Measurements from ENCODE around the gene CADM1.

Gene CADM1

DNA sequence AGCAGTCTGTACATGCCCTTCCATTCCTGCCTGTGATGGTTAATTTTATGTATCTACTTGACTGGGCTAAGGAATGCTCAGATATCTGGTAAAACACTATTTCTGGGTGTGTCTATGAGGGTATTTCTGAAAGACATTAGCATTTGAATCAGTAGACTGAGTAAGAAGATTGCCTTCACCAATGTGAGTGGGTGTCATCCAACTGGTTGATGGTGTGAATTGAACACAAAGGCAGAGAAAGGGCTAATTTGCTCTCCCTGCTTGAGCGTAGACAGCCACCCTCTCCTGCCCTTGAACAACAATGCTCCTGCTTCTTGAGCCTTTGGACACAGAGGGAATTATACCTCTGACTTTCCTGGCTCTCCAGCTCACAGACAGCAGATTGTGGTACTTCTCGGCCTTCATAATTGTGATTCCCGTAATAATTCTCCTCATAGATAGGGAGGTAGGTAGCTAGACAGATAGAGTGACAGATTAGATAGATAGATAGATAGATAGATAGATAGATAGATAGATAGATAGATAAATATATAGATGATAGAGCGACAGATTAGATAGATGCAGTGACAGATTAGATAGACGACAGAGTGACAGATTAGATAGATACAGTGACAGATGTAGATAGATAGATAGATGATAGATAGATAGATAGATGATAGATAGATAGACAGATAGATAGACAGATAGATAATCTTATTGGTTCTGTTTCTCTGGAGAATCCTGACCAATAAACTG is 370.6 kb downstream of the CADM1 start:
- in situ Hi-C loops (cut with MboI; ENCODE audit: low sequenced_read_pairs) = no loop called here

DNA sequence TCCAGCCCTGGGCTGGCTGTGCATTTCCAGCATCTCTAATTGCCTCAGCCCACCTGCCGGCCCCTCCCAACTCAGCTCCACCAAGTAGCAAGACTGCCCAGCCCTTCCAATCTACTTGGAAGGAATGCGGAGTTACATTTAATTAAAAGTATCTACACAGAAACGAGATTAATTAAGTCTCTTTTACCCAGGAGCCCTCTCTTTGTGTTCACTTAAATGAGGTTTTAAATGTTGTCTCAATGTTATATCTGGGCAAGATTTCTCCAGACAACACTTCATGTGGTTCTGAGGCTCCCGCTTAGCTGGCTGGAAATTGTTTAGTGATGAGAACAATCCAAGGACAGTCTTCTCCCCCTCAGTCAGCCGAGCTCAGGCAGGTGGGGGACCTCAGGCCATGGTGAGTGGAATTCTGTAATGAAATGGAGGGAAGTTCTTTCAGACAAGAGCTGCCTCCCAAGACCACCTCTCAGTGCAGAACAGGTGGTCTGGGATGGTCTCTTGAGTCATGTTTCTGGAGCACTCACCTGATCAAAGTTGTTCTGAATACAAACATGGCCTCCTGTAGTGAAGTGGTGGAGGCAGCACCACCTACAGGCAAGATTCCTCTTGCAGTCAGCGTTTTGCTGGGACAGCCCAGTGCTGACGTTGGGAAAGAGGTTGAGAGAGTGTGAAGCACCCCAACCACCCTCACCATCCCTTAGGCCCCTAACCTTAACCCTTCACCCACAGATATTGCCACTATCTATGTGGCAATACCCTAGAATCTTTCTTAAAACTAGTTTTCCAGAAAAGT is 371.6 kb downstream of the CADM1 start:
- in situ Hi-C loops (cut with MboI; ENCODE audit: low sequenced_read_pairs) = no loop called here

DNA sequence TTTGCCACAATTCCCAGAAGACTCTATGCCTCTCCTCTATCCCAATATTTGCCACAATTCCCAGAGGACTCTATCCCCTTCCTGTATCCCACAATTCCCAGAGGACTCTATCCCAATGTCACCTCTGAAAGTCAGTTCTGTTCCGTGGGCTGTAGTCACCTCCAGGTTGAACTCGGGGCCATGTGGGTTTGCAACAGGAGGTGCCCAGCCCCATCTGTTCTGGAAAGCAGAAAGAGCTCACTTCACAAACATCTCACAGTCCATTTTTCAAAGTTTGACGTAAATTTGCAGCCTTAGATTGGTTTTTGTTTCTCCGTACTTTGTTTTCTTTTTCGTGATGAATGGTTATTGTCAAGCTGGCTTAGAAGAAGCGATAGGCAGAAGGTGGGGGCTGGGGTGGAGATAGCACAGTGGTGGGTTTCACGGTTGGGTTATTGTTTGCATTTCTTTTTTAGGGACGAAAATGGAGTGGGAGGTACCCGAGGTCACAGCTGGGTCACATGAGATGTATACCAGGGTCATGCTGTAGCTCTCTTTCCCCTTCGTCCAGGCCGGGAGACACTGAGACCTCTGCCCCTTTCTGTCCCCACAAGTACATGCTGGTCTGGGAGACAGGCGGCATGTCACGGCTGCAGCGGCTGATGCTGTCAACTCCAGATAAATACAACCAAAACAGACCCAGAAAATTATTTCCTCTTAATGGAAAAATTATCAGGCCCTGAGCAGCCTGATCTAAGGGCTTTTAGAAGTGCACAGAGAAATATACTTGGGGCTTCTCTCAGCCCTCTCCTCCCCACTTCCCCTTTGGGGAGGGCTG is 374.5 kb downstream of the CADM1 start:
- in situ Hi-C loops (cut with MboI; ENCODE audit: low sequenced_read_pairs) = no loop called here

DNA sequence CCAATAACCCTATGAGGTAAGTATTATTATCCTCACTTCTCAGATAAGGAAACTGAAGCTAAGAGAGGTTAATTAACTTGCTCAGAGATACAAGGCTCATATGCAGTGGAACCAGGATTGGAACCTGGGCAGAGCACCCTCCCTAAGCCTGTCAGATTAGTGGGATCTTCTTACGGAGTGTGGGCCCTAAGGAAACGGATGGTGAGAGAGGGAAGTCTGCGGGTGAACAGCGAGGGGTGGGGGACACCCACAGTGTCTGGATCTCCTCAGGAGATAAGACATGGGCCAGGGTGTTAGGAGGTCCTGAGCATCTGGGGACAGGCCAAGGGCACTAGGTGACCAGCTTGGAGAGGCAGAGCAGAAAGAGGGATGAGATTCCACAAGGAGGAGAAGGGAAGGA is 376.0 kb downstream of the CADM1 start:
- in situ Hi-C loops (cut with MboI; ENCODE audit: low sequenced_read_pairs) = no loop called here

DNA sequence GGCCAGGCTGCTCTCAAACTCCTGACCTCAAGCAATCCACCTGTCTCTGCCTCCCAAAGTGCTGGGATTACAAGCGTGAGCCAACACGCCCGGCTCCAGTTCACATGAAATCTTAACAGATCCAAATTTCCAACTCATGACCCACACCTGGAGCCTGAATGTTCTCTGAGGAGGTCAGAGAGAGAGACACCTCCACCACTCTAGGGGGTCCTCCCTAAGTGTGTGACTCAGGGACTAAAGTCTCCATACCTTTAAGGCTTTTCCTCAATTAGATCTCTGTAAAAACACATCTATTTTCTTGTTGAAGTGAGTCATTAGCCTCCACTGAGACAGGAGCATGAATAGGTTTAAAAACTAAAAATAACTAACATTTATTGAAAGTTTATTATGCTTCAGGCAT is 376.4 kb downstream of the CADM1 start:
- in situ Hi-C loops (cut with MboI; ENCODE audit: low sequenced_read_pairs) = no loop called here

DNA sequence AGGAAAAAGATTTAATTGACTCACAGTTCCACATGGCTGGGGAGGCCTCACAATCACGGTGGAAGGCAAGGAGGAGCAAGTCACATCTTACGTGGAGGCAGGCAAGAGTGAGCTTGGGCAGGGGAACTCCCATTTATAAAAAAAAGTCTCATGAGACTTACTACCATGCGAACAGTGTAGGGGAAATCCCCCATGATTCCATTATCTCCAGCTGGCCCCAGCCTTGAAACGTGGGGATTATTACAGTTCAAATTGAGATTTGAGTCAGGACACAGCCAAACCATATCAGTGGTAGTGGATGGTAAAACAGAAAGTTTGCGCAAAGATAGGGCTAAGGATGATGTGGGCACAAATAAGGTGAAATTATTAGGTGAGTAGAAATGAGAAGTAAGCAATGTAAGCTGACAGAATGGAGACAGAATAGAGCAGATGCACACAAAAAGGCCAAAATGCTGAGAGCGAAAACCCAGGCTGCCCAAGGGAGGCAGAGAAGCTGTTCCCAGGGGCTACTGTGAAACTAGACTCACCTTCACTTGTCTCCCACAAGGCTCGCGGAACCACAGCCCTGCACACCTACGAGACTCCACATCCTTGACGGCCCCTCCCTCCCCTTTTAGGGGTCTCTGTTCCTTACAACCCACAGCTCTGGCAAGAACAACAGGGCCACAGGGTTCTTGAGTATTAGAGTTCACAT is 377.6 kb downstream of the CADM1 start:
- in situ Hi-C loops (cut with MboI; ENCODE audit: low sequenced_read_pairs) = no loop called here

DNA sequence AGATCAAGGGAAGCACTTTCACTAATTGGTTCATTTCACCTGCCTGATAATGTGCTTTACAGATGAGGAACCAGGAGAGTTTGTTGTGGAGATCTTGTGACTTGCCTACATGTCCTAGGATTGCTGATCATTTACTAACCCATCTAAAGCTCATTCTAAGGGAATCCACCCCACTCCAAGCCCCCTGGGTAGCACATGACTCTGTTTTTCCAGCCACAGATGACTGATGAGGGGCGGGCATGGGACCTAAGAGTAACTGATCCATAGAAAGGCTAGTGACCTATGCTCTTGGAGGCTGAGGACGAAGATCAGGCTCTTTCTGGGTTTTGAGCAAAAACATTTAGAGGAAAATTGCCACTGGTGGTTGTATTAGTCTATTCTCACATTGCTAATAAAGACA is 378.1 kb downstream of the CADM1 start:
- in situ Hi-C loops (cut with MboI; ENCODE audit: low sequenced_read_pairs) = no loop called here

DNA sequence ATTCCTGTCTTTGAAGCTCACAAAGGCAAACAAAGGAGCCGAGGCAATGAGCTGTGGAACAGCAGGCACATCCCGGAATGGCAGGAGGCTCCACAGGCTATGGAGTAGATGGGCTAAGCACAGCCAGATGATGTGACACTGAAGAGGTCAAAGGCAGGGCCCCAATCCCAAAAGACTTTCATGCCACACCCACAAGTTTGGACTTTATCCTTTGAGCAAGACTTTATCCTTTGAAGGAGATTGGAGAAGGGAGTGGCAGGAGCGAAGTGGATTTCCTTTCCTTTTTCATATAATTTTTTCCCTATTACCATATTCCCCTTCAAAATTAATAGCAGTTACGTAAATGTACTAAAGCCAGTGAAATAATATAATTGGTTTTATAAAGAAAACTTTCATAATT is 379.4 kb downstream of the CADM1 start:
- in situ Hi-C loops (cut with MboI; ENCODE audit: low sequenced_read_pairs) = no loop called here

DNA sequence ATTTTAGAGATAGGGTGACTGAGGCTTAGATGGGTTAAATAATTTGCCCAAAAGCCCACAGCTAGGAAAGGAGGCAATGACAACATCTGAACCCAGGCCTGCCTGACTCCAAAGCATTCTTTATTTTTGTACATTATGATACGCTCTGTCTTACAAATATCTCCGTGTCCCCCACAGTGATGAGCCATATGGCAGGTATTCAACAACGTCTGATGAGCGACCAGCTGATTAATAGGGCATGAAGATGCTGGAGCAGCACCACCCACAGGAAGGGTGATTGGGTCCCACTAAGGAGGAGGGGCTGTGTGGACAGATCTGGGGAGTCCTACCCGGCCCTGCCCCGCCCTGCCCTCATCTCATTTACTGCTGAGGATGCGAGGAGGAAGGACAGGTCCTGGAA is 380.6 kb downstream of the CADM1 start:
- in situ Hi-C loops (cut with MboI; ENCODE audit: low sequenced_read_pairs) = no loop called here

DNA sequence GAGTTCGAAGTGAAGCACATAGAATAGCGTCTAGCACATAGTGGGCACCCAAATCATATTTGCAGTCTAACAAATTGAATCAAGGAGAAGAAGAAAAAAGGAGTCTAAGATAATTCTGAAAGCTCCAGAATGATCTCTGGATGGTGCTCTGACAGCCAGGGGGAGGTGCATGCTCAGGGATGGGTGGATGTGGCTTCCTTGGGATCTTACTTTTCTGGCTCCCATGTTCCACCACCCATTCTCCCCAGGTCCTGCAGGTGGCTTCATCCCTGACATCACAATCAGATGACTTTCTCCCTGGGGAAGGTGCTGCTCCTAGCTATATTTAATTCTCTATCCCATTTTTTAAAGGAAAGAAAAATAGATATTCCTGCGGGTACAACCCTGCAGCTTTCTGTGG is 381.9 kb downstream of the CADM1 start:
- in situ Hi-C loops (cut with MboI; ENCODE audit: low sequenced_read_pairs) = no loop called here
